BLaER1 treated with 17β-estradiol and CSF1 and Interleukin-3, amounts not matched to agents 10 nM and 100 nM (cell line): ENCODE measurements around the gene MPO.

Experiments used
- H3K27ac ChIP-seq, 11 experiments: shearing (Covaris generic); formaldehyde crosslinking; 2 replicates each; pipeline ENCODE4 v1.8.1; 2022
- H3K27me3 ChIP-seq, 11 experiments: shearing (Covaris generic); formaldehyde crosslinking; 2 replicates each; pipeline ENCODE4 v1.8.1; 2022
- H3K36me3 ChIP-seq, 11 experiments: shearing (Covaris generic); formaldehyde crosslinking; 2 replicates each; pipeline ENCODE4 v1.8.1; 2022
- H3K4me1 ChIP-seq, 10 experiments: shearing (Covaris generic); formaldehyde crosslinking; 2 replicates each; pipeline ENCODE4 v1.8.1; 2022
- H3K4me2 ChIP-seq, 11 experiments: shearing (Covaris generic); formaldehyde crosslinking; 2 replicates each; pipeline ENCODE4 v1.8.1; 2022
- H3K4me3 ChIP-seq, 10 experiments: shearing (Covaris generic); formaldehyde crosslinking; 2 replicates each; pipeline ENCODE4 v1.8.1; 2022
- H3K9ac ChIP-seq, 11 experiments: shearing (Covaris generic); formaldehyde crosslinking; 2 replicates each; pipeline ENCODE4 v1.8.1; 2022
- H3K9me3 ChIP-seq, 11 experiments: shearing (Covaris generic); formaldehyde crosslinking; replicated peaks in 1 of 11; 2 replicates each; pipeline ENCODE4 v1.8.1; 2022
- H4K20me1 ChIP-seq, 11 experiments: shearing (Covaris generic); formaldehyde crosslinking; 2 replicates each; pipeline ENCODE4 v1.8.1; 2022
- Cebpa-rat ChIP-seq, 11 experiments: shearing (Covaris generic); IDR thresholded peaks; 2 replicates each; pipeline ENCODE4 v1.8.1; 2022

Gene MPO

GRCh38 chr17:58229384-58229783 lies 51.4 kb downstream of the MPO start:
- no peaks in the 10 kb centered on the region; a peak in 1 of 22 replicates for H4K20me1 ChIP-seq
- no peak overlapping the region for H3K4me3 ChIP-seq
- no peaks in the 10 kb centered on the region for H3K27me3 ChIP-seq
- H3K9me3 ChIP-seq, result no peaks in the 10 kb centered on the region; a peak in 1 of 22 replicates
- TF ChIP-seq Cebpa-rat (IDR thresholded peaks at IDR 0.05), result no peak
- no peak overlapping the region for H3K27ac ChIP-seq
- H3K36me3 ChIP-seq, result no peaks in the 10 kb centered on the region
- H3K4me2 ChIP-seq, result no peak overlapping the region
- no peak overlapping the region for H3K9ac ChIP-seq
- peaks cover 23 to 44% (median 35%) of the 10 kb centered on the region in 10 experiments for H3K4me1 ChIP-seq

GRCh38 chr17:58228679-58229078 lies 52.1 kb downstream of the MPO start:
- TF ChIP-seq Cebpa-rat (IDR thresholded peaks at IDR 0.05), result no peak
- Histone ChIP-seq H3K9me3 (no peaks in the 10 kb centered on the region; a peak in 1 of 22 replicates), H3K4me3 (no peak overlapping the region), H3K27ac (no peak overlapping the region), H3K9ac (no peak overlapping the region), H3K4me1 (peaks cover 21 to 44% (median 35%) of the 10 kb centered on the region in 10 experiments), H4K20me1 (no peaks in the 10 kb centered on the region; a peak in 1 of 22 replicates), H3K27me3 (no peaks in the 10 kb centered on the region), H3K4me2 (no peak overlapping the region), H3K36me3 (no peaks in the 10 kb centered on the region)

- Histone ChIP-seq H3K4me1 (peaks cover 13 to 34% (median 26%) of the 10 kb centered on the region in 10 experiments), H3K4me2 (no peak overlapping the region), H3K9ac (no peak overlapping the region), H3K9me3 (no peaks in the 10 kb centered on the region; a peak in 1 of 22 replicates), H3K36me3 (no peaks in the 10 kb centered on the region), H3K27me3 (no peaks in the 10 kb centered on the region), H3K4me3 (no peak overlapping the region), H4K20me1 (no peaks in the 10 kb centered on the region; a peak in 1 of 22 replicates), H3K27ac (no peak overlapping the region)
- TF ChIP-seq Cebpa-rat (IDR thresholded peaks at IDR 0.05), result no peak
Observed at GRCh38 chr17:58227733-58228132, 53.0 kb downstream of the MPO start.

- peak overlapping the region in 6 of 11 experiments; percentile 43 to 73 (median 44); a peak in 11 of 22 replicates for H3K4me2 ChIP-seq
- no peaks in the 10 kb centered on the region for H3K27me3 ChIP-seq
- H4K20me1 ChIP-seq, result no peaks in the 10 kb centered on the region
- H3K9ac ChIP-seq, result no peak overlapping the region
- H3K4me1 ChIP-seq, result peaks cover 8 to 23% (median 16%) of the 10 kb centered on the region in 10 experiments
- H3K9me3 ChIP-seq, result no peaks in the 10 kb centered on the region; a peak in 1 of 22 replicates
- TF ChIP-seq Cebpa-rat (IDR thresholded peaks at IDR 0.05), result no peak
- H3K36me3 ChIP-seq, result no peaks in the 10 kb centered on the region
- H3K27ac ChIP-seq, result peak overlapping the region in 1 of 11 experiments; percentile 25; a peak in 1 of 22 replicates
- no peak overlapping the region for H3K4me3 ChIP-seq
Observed at GRCh38 chr17:58224315-58224714, 56.4 kb downstream of the MPO start.
